H1 (cell line): ENCODE measurements around the gene ACOT7. TPM values are rescaled to one million over a fixed set of nuclear protein-coding genes. Genes with fewer than 3 reads are reported as not detected.

Experiments
- CTCF ChIA-PET: fragments of 300-600 bp; sonication (Branson Sonifier 250); formaldehyde crosslinking; loops from one replicate; lab custom pipeline; 2021; ENCODE audit not compliant: partially characterized antibody; lab: Charles Lee
- POLR2A ChIA-PET: fragments of 300-600 bp; sonication (Branson Sonifier 250); formaldehyde crosslinking; loops from one replicate; lab custom pipeline; 2021; ENCODE audit warnings: inconsistent platforms; ENCODE audit not compliant: partially characterized antibody; lab: Charles Lee
- DNase-seq, 2 experiments: peaks; one replicate each; pipeline versions ENCODE4 v3.0.0 to v3.0.0-alpha.2; 2010 to 2022; ENCODE audit warnings: low spot score in 2 of 2, low read depth in 1 of 2, mixed read lengths in 1 of 2
- FAIRE-seq: peaks from 2 replicates; lab custom pipeline; 2011; peaks lifted over from hg19 to GRCh38; lab: Jason Lieb, UNC
- H2AFZ ChIP-seq: 2 replicates; pipeline ENCODE4 v1.8.1; 2012; ENCODE audit warnings: low read length, inconsistent platforms
- H2AK5ac ChIP-seq: 2 replicates; pipeline ENCODE4 v1.6.1; 2013; ENCODE audit warnings: low read depth, low read length
- H2BK120ac ChIP-seq: replicated peaks from 2 replicates; pipeline ENCODE3; 2013; ENCODE audit warnings: low read depth, low read length, inconsistent platforms
- H2BK12ac ChIP-seq: 2 replicates; pipeline ENCODE4 v1.6.1; 2013; ENCODE audit warnings: low read depth, low read length
- H2BK15ac ChIP-seq: 2 replicates; pipeline ENCODE4 v1.6.1; 2013; ENCODE audit warnings: low read length
- H2BK20ac ChIP-seq: 2 replicates; pipeline ENCODE4 v1.6.1; 2013; ENCODE audit warnings: low read length
- H2BK5ac ChIP-seq: 2 replicates; pipeline ENCODE4 v1.6.1; 2013; ENCODE audit warnings: low read depth, low read length
- H3K14ac ChIP-seq: 2 replicates; pipeline ENCODE4 v1.6.1; 2013; ENCODE audit warnings: inconsistent platforms; ENCODE audit not compliant: insufficient read length
- H3K18ac ChIP-seq: 2 replicates; pipeline ENCODE4 v1.6.1; 2013; ENCODE audit warnings: low read length; ENCODE audit errors: extremely low read depth
- H3K23ac ChIP-seq: 2 replicates; pipeline ENCODE4 v1.6.1; 2013; ENCODE audit warnings: inconsistent platforms; ENCODE audit not compliant: insufficient read length
- H3K23me2 ChIP-seq: 2 replicates; pipeline ENCODE4 v1.6.1; 2013; ENCODE audit warnings: low read depth, low read length
- H3K27ac ChIP-seq: 2 replicates; pipeline ENCODE4 v1.6.1; 2011; ENCODE audit warnings: low read depth, low read length, inconsistent platforms
- H3K27me3 ChIP-seq, 4 experiments: replicated peaks in 1 of 4; 1 replicate in 1 of 4; 2 replicates in 3 of 4; pipeline versions ENCODE4 v1.6.1 to v1.8.1; 2011 to 2013; ENCODE audit warnings: low read length in 3 of 4, mild to moderate bottlenecking in 3 of 4, inconsistent platforms in 2 of 4, mixed read lengths in 2 of 4, moderate library complexity in 1 of 4; ENCODE audit not compliant: control insufficient read depth in 3 of 4, insufficient read depth in 3 of 4; ENCODE audit errors: extremely low read depth in 1 of 4
- H3K36me3 ChIP-seq, 4 experiments: 2 replicates each; pipeline versions ENCODE4 v1.6.1 to v1.8.1; 2011 to 2013; ENCODE audit warnings: mild to moderate bottlenecking in 4 of 4, low read length in 3 of 4, moderate library complexity in 2 of 4, control low read depth in 1 of 4, inconsistent platforms in 1 of 4; ENCODE audit not compliant: insufficient read depth in 4 of 4, control insufficient read depth in 2 of 4
- H3K4ac ChIP-seq: replicated peaks from 2 replicates; pipeline ENCODE3; 2013; ENCODE audit warnings: low read length, low read depth, mixed read lengths, inconsistent platforms; ENCODE audit not compliant: insufficient read length
- H3K4me1 ChIP-seq, 4 experiments: replicated peaks in 1 of 4; 1 replicate in 1 of 4; 2 replicates in 3 of 4; pipeline versions ENCODE4 v1.6.1 to v1.8.1; 2011 to 2013; ENCODE audit warnings: low read length in 3 of 4, inconsistent platforms in 2 of 4, mixed read lengths in 1 of 4; ENCODE audit not compliant: insufficient read depth in 4 of 4, control insufficient read depth in 3 of 4
- H3K4me2 ChIP-seq, 2 experiments: 2 replicates each; pipeline versions ENCODE4 v1.6.1 to v1.8.1; 2011 to 2013; ENCODE audit warnings: low read depth in 2 of 2, low read length in 2 of 2, control low read depth in 1 of 2, inconsistent platforms in 1 of 2, mild to moderate bottlenecking in 1 of 2; ENCODE audit not compliant: insufficient read depth in 1 of 2
- H3K4me3 ChIP-seq, 4 experiments: fragments of 200-600, 300-600 bp in 1 of 4; sonication (generic), shearing (Covaris generic), sonication (Bioruptor Twin) in 1 of 4; 2 replicates each; pipeline versions ENCODE4 v1.5.1 to v1.8.1; 2011 to 2016; ENCODE audit warnings: low read length in 4 of 4, low read depth in 3 of 4, control low read depth in 2 of 4, inconsistent platforms in 2 of 4, mild to moderate bottlenecking in 2 of 4, mixed read lengths in 1 of 4, moderate library complexity in 1 of 4; ENCODE audit not compliant: insufficient read depth in 2 of 4; ENCODE audit errors: extremely low read depth in 1 of 4
- H3K56ac ChIP-seq: replicated peaks from 2 replicates; pipeline ENCODE3; 2013; ENCODE audit warnings: low read depth, mild to moderate bottlenecking, mixed read lengths, low read length, inconsistent platforms; ENCODE audit not compliant: insufficient read length
- H3K79me1 ChIP-seq: 2 replicates; pipeline ENCODE4 v1.6.1; 2013; ENCODE audit warnings: low read depth, low read length, control low read depth
- H3K79me2 ChIP-seq, 2 experiments: 2 replicates each; pipeline versions ENCODE4 v1.6.1 to v1.8.1; 2012 to 2013; ENCODE audit warnings: low read length in 2 of 2, mild to moderate bottlenecking in 2 of 2, inconsistent platforms in 1 of 2; ENCODE audit not compliant: insufficient read depth in 2 of 2, control insufficient read depth in 1 of 2
- H3K9ac ChIP-seq, 4 experiments: replicated peaks in 1 of 4; 1 replicate in 1 of 4; 2 replicates in 3 of 4; pipeline versions ENCODE4 v1.6.1 to v1.8.1; 2011 to 2013; ENCODE audit warnings: low read depth in 3 of 4, low read length in 3 of 4, control low read depth in 2 of 4, mild to moderate bottlenecking in 2 of 4, moderate library complexity in 2 of 4, inconsistent platforms in 1 of 4; ENCODE audit errors: extremely low read depth in 1 of 4
- H3K9me3 ChIP-seq, 2 experiments: 2 replicates each; pipeline versions ENCODE4 v1.6.1 to v1.8.1; 2012 to 2013; ENCODE audit warnings: mild to moderate bottlenecking in 2 of 2, moderate library complexity in 2 of 2, control low read depth in 1 of 2, inconsistent platforms in 1 of 2, low read depth in 1 of 2, low read length in 1 of 2, mixed read lengths in 1 of 2; ENCODE audit not compliant: insufficient read depth in 2 of 2
- H4K20me1 ChIP-seq, 2 experiments: replicated peaks in 1 of 2; 2 replicates each; pipeline versions ENCODE3 to v1.8.1; 2011 to 2013; ENCODE audit warnings: inconsistent platforms in 2 of 2, low read length in 2 of 2, mild to moderate bottlenecking in 1 of 2; ENCODE audit not compliant: insufficient read depth in 2 of 2, control insufficient read depth in 1 of 2
- H4K5ac ChIP-seq: 2 replicates; pipeline ENCODE4 v1.6.1; 2013; ENCODE audit warnings: low read length, low read depth, mixed read lengths, inconsistent platforms; ENCODE audit not compliant: insufficient read length
- H4K8ac ChIP-seq: 2 replicates; pipeline ENCODE4 v1.8.0; 2013; ENCODE audit warnings: mild to moderate bottlenecking, moderate library complexity, low read length, inconsistent platforms; ENCODE audit not compliant: insufficient read depth; ENCODE audit errors: extremely low read depth
- H4K91ac ChIP-seq: replicated peaks from 2 replicates; pipeline ENCODE3; 2013; ENCODE audit warnings: low read length, mixed read lengths, inconsistent platforms; ENCODE audit not compliant: insufficient read length
- ASH2L ChIP-seq: fragments of 200-600, 300-600 bp; sonication (generic); IDR thresholded peaks from one replicate; pipeline ENCODE4 v1.7.1; 2017; ENCODE audit warnings: low read length
- CHD2 ChIP-seq: IDR thresholded peaks from 2 replicates; pipeline ENCODE4 v1.6.1; 2012; ENCODE audit warnings: low read length, improper control_type of control experiment
- SP1 ChIP-seq: IDR thresholded peaks from 2 replicates; pipeline ENCODE4 v1.6.1; 2011; ENCODE audit warnings: low read depth, low read length
- TAF7 ChIP-seq: optimal IDR thresholded peaks from 2 replicates; pipeline ENCODE3; 2011; ENCODE audit warnings: low read depth, mild to moderate bottlenecking, inconsistent platforms, low read length, moderate library complexity, borderline replicate concordance
- WGBS, 2 experiments: shearing (Covaris generic) in 1 of 2; methylation state at CpG; one replicate each; pipeline versions ENCODE4 v1.1.6 to v1.1.7; 2013 to 2015; ENCODE audit warnings: low lambda C conversion rate in 2 of 2, mixed read lengths in 2 of 2, inconsistent platforms in 1 of 2, low coverage in 1 of 2, missing lambda C conversion rate in 1 of 2; ENCODE audit not compliant: insufficient replicate concordance in 2 of 2, insufficient coverage in 1 of 2, insufficient read length in 1 of 2; ENCODE audit errors: extremely low coverage in 1 of 2, missing lambda C conversion rate in 1 of 2; 5-methylcytosine and 5-hydroxymethylcytosine counted together
- polyA plus RNA-seq, 7 experiments: library from polyadenylated mRNA; depleted of rRNA in 3 of 7; stranded (reverse) in 5 of 7; unstranded in 2 of 7; fragments of >200 nt in 5 of 7; fragments of 200-250 nt in 2 of 7; gene quantifications; 1 replicate in 5 of 7; 2 replicates in 1 of 7; 4 replicates in 1 of 7; pipeline versions ENCODE4 v1.2.1 to v1.2.3, GENCODE V29; 2011 to 2013; ENCODE audit warnings: missing spikeins in 2 of 7, mixed read lengths in 2 of 7
- total RNA-seq: library from RNA; stranded (reverse); fragmentation: NEBNext Ultra II Directional; extraction: Animal tissue kit (Norgen Biotek cat#: 25700); gene quantifications from 2 replicates; pipeline ENCODE4 v1.2.1, GENCODE V29; 2021

The ACOT7 gene
- total and polyA plus RNA-seq, 2 of the 8 experiments (the other 6 are each of a cell fraction or from before 2014, with no cell fraction given) = 151 to 214 TPM

DNA sequence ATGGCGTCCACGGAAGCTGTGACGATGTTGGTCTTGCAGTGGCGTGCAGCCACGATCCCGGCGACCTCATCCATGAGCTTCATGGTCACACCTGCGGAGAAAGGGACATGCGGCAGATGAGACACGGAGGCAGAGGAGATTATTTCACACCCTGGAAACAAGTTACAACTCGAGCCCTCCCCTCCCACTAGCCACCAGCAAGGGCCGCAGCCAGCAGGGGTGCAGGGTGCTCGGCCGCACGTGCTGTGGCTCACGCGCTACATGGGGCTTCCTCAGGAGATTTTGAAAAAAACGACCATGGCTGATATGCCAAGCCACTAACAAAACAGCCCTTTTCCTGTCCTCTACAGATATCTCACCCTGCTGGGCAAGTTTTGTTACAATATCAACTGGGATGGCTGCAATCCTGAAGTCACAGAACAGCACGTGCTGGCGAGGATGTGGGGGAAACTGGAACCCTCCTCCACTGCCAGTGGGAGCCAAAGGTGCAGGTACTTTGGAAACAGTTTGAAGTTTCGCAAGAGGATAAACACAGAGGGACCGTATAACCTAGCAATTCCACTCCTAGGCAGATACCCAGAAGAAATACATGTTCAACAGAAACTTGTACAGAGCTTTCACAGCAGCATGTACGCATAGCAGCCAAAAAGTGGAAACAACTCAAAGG is 98.5 kb downstream of the ACOT7 start:
- H3K36me3 ChIP-seq = peaks cover 5 to 12% (median 8%) of the 10 kb centered on the region in 4 experiments; a peak in 4 of 8 replicates
- H3K27ac ChIP-seq = no peak overlapping the region
- CTCF ChIA-PET = interaction anchor here (0.9 to 4.7 kb wide), 8 partner anchors 13 to 90 kb away, joined by 3 to 14 read pairs (median 4); no protein-coding TSS in a partner anchor
- H3K79me2 ChIP-seq = no peaks in the 10 kb centered on the region
- H2BK12ac ChIP-seq = no peak overlapping the region
- H3K9me3 ChIP-seq = no peaks in the 10 kb centered on the region
- POLR2A ChIA-PET = no interaction called here
- H4K5ac ChIP-seq = no peak overlapping the region
- H2BK20ac ChIP-seq = no peak overlapping the region
- H2BK120ac ChIP-seq = no peak overlapping the region
- H3K14ac ChIP-seq = no peak overlapping the region
- H4K20me1 ChIP-seq = peaks cover 0 to 10% of the 10 kb centered on the region in 2 experiments
- no peak overlapping the region for H4K8ac ChIP-seq
- DNase-seq (no peak), FAIRE-seq (no peak)
- WGBS, 2 experiments = 95% methylated on average over 23 of the region's 23 CpGs; no CpG with 5 or more reads in 1 of the 2 experiments
- no peak overlapping the region for H2AK5ac ChIP-seq
- no peak overlapping the region; the same call in 1 of the 2 replicates for H2BK5ac ChIP-seq
- H3K4me2 ChIP-seq = no peak overlapping the region
- no peak overlapping the region for H3K4me3 ChIP-seq
- no peak overlapping the region for H3K23ac ChIP-seq
- no peaks in the 10 kb centered on the region for H3K4me1 ChIP-seq
- H3K9ac ChIP-seq = no peak overlapping the region
- no peaks in the 10 kb centered on the region for H3K79me1 ChIP-seq
- H3K23me2 ChIP-seq = no peaks in the 10 kb centered on the region
- no peak overlapping the region for H2BK15ac ChIP-seq
- no peaks in the 10 kb centered on the region for H3K27me3 ChIP-seq
- no peak overlapping the region for H3K4ac ChIP-seq
- no peak overlapping the region for H3K18ac ChIP-seq
- no peak overlapping the region for H2AFZ ChIP-seq
- no peak overlapping the region for H3K56ac ChIP-seq
- H4K91ac ChIP-seq = no peak overlapping the region
- TF ChIP-seq SP1 (no peak), TAF7 (no peak), ASH2L (no peak), CHD2 (no peak)
